IMR-90 (cell line): Measurements from ENCODE around the gene CD276. TPM values are rescaled to one million over a fixed set of nuclear protein-coding genes. Genes with fewer than 3 reads are reported as not detected.

Experiments used
- ATAC-seq: fragments of 200-7000 bp; cut with Tn5 transposase; 2 replicates; pipeline ENCODE4 v1.9.1; 2020; ENCODE audit warnings: low read depth, mild to moderate bottlenecking, moderate library complexity
- BruUV-seq: library from RNA; stranded (reverse); fragments of 400-500 nt; replicated peaks from 2 replicates; lab custom pipeline; 2021; lab: Mats Ljungman, UMichigan
- CTCF ChIA-PET: fragments of 300-600 bp; formaldehyde crosslinking; extraction: SDS; loops from one replicate; lab custom pipeline; 2021; ENCODE audit warnings: antibody characterized with exemption; lab: Yijun Ruan, JAX
- POLR2A ChIA-PET: fragments of 300-600 bp; sonication (Branson Sonifier 250); formaldehyde crosslinking; loops from one replicate; lab custom pipeline; 2022; ENCODE audit warnings: antibody characterized with exemption; ENCODE audit not compliant: unreplicated experiment; lab: Charles Lee
- DNase-seq: peaks from one replicate; pipeline ENCODE4 v3.0.0; 2013
- H2AFZ ChIP-seq: replicated peaks from 2 replicates; pipeline ENCODE3; 2013; ENCODE audit warnings: low read length, mild to moderate bottlenecking; ENCODE audit not compliant: poor library complexity
- H2AK5ac ChIP-seq: 2 replicates; pipeline ENCODE4 v1.6.1; 2013; ENCODE audit warnings: low read depth, low read length, inconsistent platforms
- H2AK9ac ChIP-seq: replicated peaks from 2 replicates; pipeline ENCODE3; 2013; ENCODE audit warnings: mild to moderate bottlenecking, low read depth, low read length, moderate library complexity; ENCODE audit not compliant: poor library complexity
- H2BK120ac ChIP-seq: 2 replicates; pipeline ENCODE4 v1.6.1; 2013; ENCODE audit warnings: low read depth, low read length, inconsistent platforms
- H2BK15ac ChIP-seq: 3 replicates; pipeline ENCODE4 v1.6.1; 2013; ENCODE audit warnings: low read depth, low read length, inconsistent platforms
- H2BK20ac ChIP-seq: 2 replicates; pipeline ENCODE4 v1.6.1; 2013; ENCODE audit warnings: low read depth, mild to moderate bottlenecking, inconsistent platforms, low read length, moderate library complexity
- H2BK5ac ChIP-seq: 2 replicates; pipeline ENCODE4 v1.6.1; 2013; ENCODE audit warnings: mild to moderate bottlenecking, low read depth, low read length, inconsistent platforms; ENCODE audit not compliant: poor library complexity, severe bottlenecking
- H3K14ac ChIP-seq: replicated peaks from 2 replicates; pipeline ENCODE4 v1.6.1; 2013; ENCODE audit warnings: low read depth, low read length, inconsistent platforms
- H3K18ac ChIP-seq: 2 replicates; pipeline ENCODE4 v1.6.1; 2013; ENCODE audit warnings: low read depth, low read length, control low read depth
- H3K23ac ChIP-seq: 2 replicates; pipeline ENCODE4 v1.6.1; 2013; ENCODE audit warnings: low read depth, low read length, inconsistent platforms
- H3K27ac ChIP-seq: 2 replicates; pipeline ENCODE4 v1.5.1; 2013; ENCODE audit warnings: mild to moderate bottlenecking, control low read depth, low read length; ENCODE audit not compliant: insufficient read depth
- H3K27me3 ChIP-seq: 2 replicates; pipeline ENCODE4 v1.6.1; 2013; ENCODE audit warnings: low read length; ENCODE audit not compliant: control insufficient read depth, insufficient read depth
- H3K36me3 ChIP-seq: 2 replicates; pipeline ENCODE4 v1.6.1; 2013; ENCODE audit warnings: low read length, mixed read lengths; ENCODE audit not compliant: control insufficient read depth, insufficient read depth
- H3K4ac ChIP-seq: 2 replicates; pipeline ENCODE4 v1.6.1; 2013; ENCODE audit warnings: low read depth, low read length, inconsistent platforms
- H3K4me1 ChIP-seq: 2 replicates; pipeline ENCODE4 v1.6.1; 2013; ENCODE audit warnings: low read length, mixed read lengths; ENCODE audit not compliant: control insufficient read depth, insufficient read depth
- H3K4me2 ChIP-seq: 2 replicates; pipeline ENCODE4 v1.6.1; 2013; ENCODE audit warnings: low read depth, mild to moderate bottlenecking, control low read depth, low read length, moderate library complexity
- H3K4me3 ChIP-seq: 2 replicates; pipeline ENCODE4 v1.5.1; 2013; ENCODE audit warnings: low read depth, mild to moderate bottlenecking, control low read depth, low read length, moderate library complexity; ENCODE audit not compliant: insufficient read depth
- H3K56ac ChIP-seq: 2 replicates; pipeline ENCODE4 v1.6.1; 2013; ENCODE audit warnings: low read length, inconsistent platforms; ENCODE audit not compliant: insufficient read depth; ENCODE audit errors: extremely low read depth
- H3K79me1 ChIP-seq, 2 experiments: 2 replicates each; pipeline ENCODE4 v1.6.1; 2013; ENCODE audit warnings: low read length in 2 of 2, inconsistent platforms in 1 of 2, low read depth in 1 of 2
- H3K9ac ChIP-seq: 2 replicates; pipeline ENCODE4 v1.6.1; 2013; ENCODE audit warnings: low read depth, low read length, control low read depth
- H3K9me1 ChIP-seq: 2 replicates; pipeline ENCODE4 v1.6.1; 2013; ENCODE audit warnings: low read length, inconsistent platforms; ENCODE audit not compliant: insufficient read depth
- H3K9me3 ChIP-seq: 2 replicates; pipeline ENCODE4 v1.6.1; 2013; ENCODE audit warnings: low read length; ENCODE audit not compliant: control insufficient read depth, insufficient read depth
- H4K20me1 ChIP-seq: 2 replicates; pipeline ENCODE4 v1.6.1; 2013; ENCODE audit warnings: low read length, inconsistent platforms; ENCODE audit not compliant: insufficient read depth
- H4K5ac ChIP-seq: 2 replicates; pipeline ENCODE4 v1.6.1; 2013; ENCODE audit warnings: mild to moderate bottlenecking, low read depth, low read length, control low read depth
- H4K8ac ChIP-seq, 2 experiments: 2 replicates each; pipeline ENCODE4 v1.6.1; 2013; ENCODE audit warnings: low read depth in 2 of 2, low read length in 2 of 2, control low read depth in 1 of 2, inconsistent platforms in 1 of 2
- H4K91ac ChIP-seq: 2 replicates; pipeline ENCODE4 v1.6.1; 2013; ENCODE audit warnings: low read depth, low read length, inconsistent platforms; ENCODE audit not compliant: insufficient read depth
- BHLHE40 ChIP-seq: fragments of 150-350 bp; IDR thresholded peaks from 2 replicates; pipeline ENCODE4 v1.6.1; 2016; ENCODE audit warnings: mild to moderate bottlenecking, low read depth, low read length
- CEBPB ChIP-seq: IDR thresholded peaks from 2 replicates; pipeline ENCODE4 v1.6.1; 2012; ENCODE audit warnings: low read depth, low read length, improper control_type of control experiment
- CTCF ChIP-seq: conservative IDR thresholded peaks from 2 replicates; pipeline ENCODE4 v1.5.1; 2012; ENCODE audit warnings: mild to moderate bottlenecking, low read depth, low read length, improper control_type of control experiment
- FOS ChIP-seq: fragments of 150-350 bp; IDR thresholded peaks from 2 replicates; pipeline ENCODE4 v1.6.1; 2016; ENCODE audit warnings: low read depth, low read length
- MAFK ChIP-seq: IDR thresholded peaks from 2 replicates; pipeline ENCODE4 v1.6.1; 2012; ENCODE audit warnings: low read depth, low read length, improper control_type of control experiment
- MAZ ChIP-seq: IDR thresholded peaks from 2 replicates; pipeline ENCODE4 v1.6.1; 2012; ENCODE audit warnings: low read depth, mild to moderate bottlenecking, low read length, improper control_type of control experiment, moderate library complexity, borderline replicate concordance
- MXI1 ChIP-seq: IDR thresholded peaks from 2 replicates; pipeline ENCODE4 v1.6.1; 2012; ENCODE audit warnings: low read depth, mild to moderate bottlenecking, low read length, moderate library complexity, borderline replicate concordance
- NFE2L2 ChIP-seq: fragments of 150-350 bp; IDR thresholded peaks from 2 replicates; pipeline ENCODE4 v1.6.1; 2016; ENCODE audit warnings: low read depth, mild to moderate bottlenecking, low read length
- POLR2A ChIP-seq: IDR thresholded peaks from 2 replicates; pipeline ENCODE4 v1.6.1; 2012; ENCODE audit warnings: mild to moderate bottlenecking, low read depth, low read length
- RAD21 ChIP-seq: IDR thresholded peaks from 2 replicates; pipeline ENCODE4 v1.6.1; 2012; ENCODE audit warnings: low read length, improper control_type of control experiment
- RCOR1 ChIP-seq: IDR thresholded peaks from 2 replicates; pipeline ENCODE4 v1.6.1; 2012; ENCODE audit warnings: mild to moderate bottlenecking, low read length, improper control_type of control experiment; ENCODE audit not compliant: insufficient replicate concordance
- RFX5 ChIP-seq: IDR thresholded peaks from 2 replicates; pipeline ENCODE4 v1.8.0; 2012; ENCODE audit warnings: low read depth, mild to moderate bottlenecking, low read length, moderate library complexity
- SMC3 ChIP-seq: fragments of 150-350 bp; IDR thresholded peaks from 2 replicates; pipeline ENCODE4 v1.6.1; 2016; ENCODE audit warnings: low read depth, mild to moderate bottlenecking, antibody characterized with exemption, low read length, moderate library complexity
- USF2 ChIP-seq: fragments of 150-350 bp; IDR thresholded peaks from 2 replicates; pipeline ENCODE4 v1.6.1; 2017; ENCODE audit warnings: mild to moderate bottlenecking, antibody characterized with exemption, low read length, low read depth
- WGBS, 2 experiments: methylation state at CpG; one replicate each; pipeline versions ENCODE4 v1.1.5 to v1.1.7; 2013; ENCODE audit warnings: missing lambda C conversion rate in 2 of 2; ENCODE audit not compliant: insufficient read length in 1 of 2; ENCODE audit errors: extremely low coverage in 2 of 2; 5-methylcytosine and 5-hydroxymethylcytosine counted together
- dilution Hi-C: fragments of 300-500 bp; cut with HindIII; formaldehyde crosslinking; loops from one replicate; pipeline ENCODE4 v1.14.3; 2018; ENCODE audit warnings: low sequenced_read_pairs; ENCODE audit not compliant: unreplicated experiment
- in situ Hi-C: fragments of 300-500 bp; cut with MboI; formaldehyde crosslinking; loops from 3 replicates; pipeline ENCODE4 v1.14.3; 2019; ENCODE audit warnings: low sequenced_read_pairs, inconsistent platforms, mixed read lengths
- intact Hi-C: fragments of 100-400 bp; cut with micrococcal nuclease; formaldehyde crosslinking; loops from 2 replicates; pipeline ENCODE4 v1.10.0; 2022
- polyA plus RNA-seq, 3 experiments: library from polyadenylated mRNA; depleted of rRNA; stranded (reverse); fragments of >200 nt; gene quantifications; 2 replicates each; pipeline ENCODE4 v1.2.3, GENCODE V29; 2012; ENCODE audit warnings: low replicate concordance in 1 of 3
- total RNA-seq: library from RNA; depleted of rRNA; stranded (reverse); fragments of >200 nt; gene quantifications from 2 replicates; pipeline ENCODE4 v1.2.3, GENCODE V29; 2012
- TF ChIP-seq, protein P1 (sequence below): fragments of 150-350 bp; IDR thresholded peaks from 2 replicates; pipeline ENCODE4 v1.6.1; 2016; ENCODE audit warnings: low read depth, mild to moderate bottlenecking, low read length, moderate library complexity, borderline replicate concordance

CD276 gene
- total and polyA plus RNA-seq, 2 of the 4 experiments (the other 2 are of a cell fraction), result 30.8 to 149 TPM

DNA sequence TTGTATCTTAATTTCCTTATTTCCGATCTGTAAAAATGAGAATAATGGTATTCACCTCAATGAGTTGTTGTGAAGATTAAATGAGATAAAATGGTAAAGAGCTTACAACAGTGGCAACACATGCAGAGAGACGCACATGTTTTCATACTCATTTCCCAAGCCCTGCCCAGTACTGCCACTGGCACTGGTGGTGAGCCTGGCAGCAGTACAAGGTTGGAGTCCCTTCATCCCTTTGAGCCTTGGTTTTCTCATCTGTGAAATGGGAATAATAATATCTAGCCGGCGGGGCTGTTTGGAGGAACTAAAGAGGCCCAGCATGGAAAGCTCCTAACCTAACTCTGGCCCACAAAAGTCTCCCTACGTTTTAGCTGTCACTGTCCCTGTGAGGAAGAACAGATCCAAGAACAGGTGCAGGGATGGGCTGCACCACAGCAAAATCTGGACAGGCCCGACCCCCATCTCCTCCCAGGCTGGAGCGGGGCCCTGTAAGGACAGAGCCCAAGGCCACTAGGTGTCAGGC is 866 bp upstream of the CD276 start:
- CTCF ChIA-PET, result interaction anchor here (1.2 kb wide), 1 partner anchor 17 kb away, joined by 3 read pairs; no protein-coding TSS in a partner anchor
- intact Hi-C loops (loop anchor here (5.0 kb wide), 1 partner anchor 46 kb away; no protein-coding TSS in a partner anchor), dilution Hi-C loops (no loop called here), in situ Hi-C loops (no loop called here)
- peak overlapping the region; percentile 6; the same call in 1 of the 2 replicates for H2BK20ac ChIP-seq
- no peaks in the 10 kb centered on the region for H3K36me3 ChIP-seq
- H3K4me2 ChIP-seq, result peak overlapping the region; percentile 99; the same call in 1 of the 2 replicates
- no peak overlapping the region for H3K4me3 ChIP-seq
- ATAC-seq (no peak), DNase-seq (no peak)
- peaks cover 32% of the 10 kb centered on the region for H4K20me1 ChIP-seq
- peak overlapping the region; percentile 73 for H3K4ac ChIP-seq
- no peak overlapping the region for H4K5ac ChIP-seq
- peak overlapping the region; percentile 67; the same call in 1 of the 2 replicates for H2AK5ac ChIP-seq
- H2AK9ac ChIP-seq, result no peak overlapping the region
- no TSS peak for BruUV-seq
- no peaks in the 10 kb centered on the region for H3K9me3 ChIP-seq
- no peak overlapping the region for H3K56ac ChIP-seq
- WGBS, 2 experiments, result no CpG with 5 or more reads among the region's 7 CpGs
- H3K23ac ChIP-seq, result no peak overlapping the region
- H3K27ac ChIP-seq, result peak overlapping the region; percentile 81
- H4K91ac ChIP-seq, result peak overlapping the region; percentile 12; the same call in 1 of the 2 replicates
- H2BK5ac ChIP-seq, result no peak overlapping the region
- POLR2A ChIA-PET, result interaction anchor here (0.7 kb wide), 1 partner anchor 1556 kb away, joined by 3 read pairs; no protein-coding TSS in a partner anchor
- H3K27me3 ChIP-seq, result peaks cover 4% of the 10 kb centered on the region
- H4K8ac ChIP-seq, result peak overlapping the region in 1 of 2 experiments; percentile 74; a peak in 1 of 4 replicates
- H3K4me1 ChIP-seq, result peaks cover 25% of the 10 kb centered on the region
- no peak overlapping the region for H3K9ac ChIP-seq
- peak overlapping the region; percentile 94 for H2AFZ ChIP-seq
- H3K14ac ChIP-seq, result no peak overlapping the region
- peaks cover 30% of the 10 kb centered on the region for H3K9me1 ChIP-seq
- 0 out of 2 replicates have a peak overlapping the region, but pooled peaks have one; percentile 59 for H2BK120ac ChIP-seq
- H3K18ac ChIP-seq, result no peak overlapping the region
- peaks cover 8 to 36% of the 10 kb centered on the region in 2 experiments; a peak in 3 of 4 replicates for H3K79me1 ChIP-seq
- no peak overlapping the region for H2BK15ac ChIP-seq
- no peak for TF ChIP-seq MAZ
- TF ChIP-seq, protein P1, sequence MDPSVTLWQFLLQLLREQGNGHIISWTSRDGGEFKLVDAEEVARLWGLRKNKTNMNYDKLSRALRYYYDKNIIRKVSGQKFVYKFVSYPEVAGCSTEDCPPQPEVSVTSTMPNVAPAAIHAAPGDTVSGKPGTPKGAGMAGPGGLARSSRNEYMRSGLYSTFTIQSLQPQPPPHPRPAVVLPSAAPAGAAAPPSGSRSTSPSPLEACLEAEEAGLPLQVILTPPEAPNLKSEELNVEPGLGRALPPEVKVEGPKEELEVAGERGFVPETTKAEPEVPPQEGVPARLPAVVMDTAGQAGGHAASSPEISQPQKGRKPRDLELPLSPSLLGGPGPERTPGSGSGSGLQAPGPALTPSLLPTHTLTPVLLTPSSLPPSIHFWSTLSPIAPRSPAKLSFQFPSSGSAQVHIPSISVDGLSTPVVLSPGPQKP, result no peak
- TF ChIP-seq SMC3, result no peak
- TF ChIP-seq MXI1, result 0 out of 2 replicates have a peak, but pooled peaks have one; percentile 6
- TF ChIP-seq BHLHE40, result no peak
- TF ChIP-seq RCOR1, result peak; percentile 45
- no peak for TF ChIP-seq MAFK
- no peak for TF ChIP-seq FOS
- TF ChIP-seq USF2, result no peak
- TF ChIP-seq CEBPB, result no peak
- TF ChIP-seq CTCF, result peak; percentile 43
- TF ChIP-seq RAD21, result no peak
- no peak for TF ChIP-seq NFE2L2
- TF ChIP-seq RFX5, result no peak
- no peak for TF ChIP-seq POLR2A
